H9 (cell line): ENCODE results near the gene C12orf50. TPM values are rescaled to one million over a fixed set of nuclear protein-coding genes. Genes with fewer than 3 reads are reported as not detected.
A peak's percentile ranks its signal among the peaks of the same experiment; 100 is the strongest.

Experiments
- DNase-seq: peaks from one replicate; pipeline ENCODE4 v3.0.0-alpha.2; 2017
- H2AFZ ChIP-seq: one replicate; pipeline ENCODE4 v1.6.1; 2013; ENCODE audit warnings: mild to moderate bottlenecking, low read length, control low read depth, moderate library complexity
- H2AK5ac ChIP-seq: 2 replicates; pipeline ENCODE4 v1.6.1; 2013; ENCODE audit warnings: low read length, control low read depth, mixed read lengths; ENCODE audit not compliant: insufficient read length
- H2BK120ac ChIP-seq: one replicate; pipeline ENCODE4 v1.6.1; 2013; ENCODE audit warnings: low read depth, mild to moderate bottlenecking, low read length, control low read depth, inconsistent platforms; ENCODE audit not compliant: poor library complexity, severe bottlenecking
- H2BK12ac ChIP-seq: 2 replicates; pipeline ENCODE4 v1.6.1; 2013; ENCODE audit warnings: low read length, control low read depth, mixed read lengths, low read depth; ENCODE audit not compliant: insufficient read length
- H2BK15ac ChIP-seq: 2 replicates; pipeline ENCODE4 v1.6.1; 2013; ENCODE audit warnings: low read depth, low read length, control low read depth
- H2BK20ac ChIP-seq: one replicate; pipeline ENCODE4 v1.6.1; 2013; ENCODE audit warnings: low read depth, mild to moderate bottlenecking, low read length, control low read depth, inconsistent platforms; ENCODE audit not compliant: poor library complexity, severe bottlenecking
- H2BK5ac ChIP-seq: 2 replicates; pipeline ENCODE4 v1.6.1; 2013; ENCODE audit warnings: low read length, control low read depth, mixed read lengths; ENCODE audit not compliant: insufficient read length
- H3K14ac ChIP-seq: 2 replicates; pipeline ENCODE4 v1.6.1; 2013; ENCODE audit warnings: low read length, control low read depth; ENCODE audit not compliant: insufficient read depth
- H3K18ac ChIP-seq: 2 replicates; pipeline ENCODE4 v1.6.1; 2013; ENCODE audit warnings: low read depth, mild to moderate bottlenecking, mixed read lengths, low read length, control low read depth; ENCODE audit not compliant: insufficient read length
- H3K23ac ChIP-seq: 2 replicates; pipeline ENCODE4 v1.6.1; 2013; ENCODE audit warnings: low read length, control low read depth, mixed read lengths, low read depth; ENCODE audit not compliant: insufficient read length
- H3K23me2 ChIP-seq: 2 replicates; pipeline ENCODE4 v1.6.1; 2013; ENCODE audit warnings: low read depth, mild to moderate bottlenecking, mixed read lengths, low read length, control low read depth; ENCODE audit not compliant: insufficient read length, poor library complexity, severe bottlenecking
- H3K27ac ChIP-seq: 2 replicates; pipeline ENCODE4 v1.5.1; 2013; ENCODE audit warnings: low read length, control low read depth, mixed read lengths, low read depth; ENCODE audit not compliant: insufficient read length
- H3K27me3 ChIP-seq: 2 replicates; pipeline ENCODE4 v1.6.1; 2013; ENCODE audit warnings: low read length, control low read depth, inconsistent platforms; ENCODE audit not compliant: insufficient read depth
- H3K4ac ChIP-seq: 2 replicates; pipeline ENCODE4 v1.6.1; 2013; ENCODE audit warnings: low read depth, mild to moderate bottlenecking, control low read depth, inconsistent platforms, low read length, moderate library complexity
- H3K4me1 ChIP-seq: 2 replicates; pipeline ENCODE4 v1.6.1; 2013; ENCODE audit warnings: low read length, control low read depth, inconsistent platforms; ENCODE audit not compliant: insufficient read depth
- H3K4me2 ChIP-seq: 2 replicates; pipeline ENCODE4 v1.6.1; 2013; ENCODE audit warnings: low read length, control low read depth, mixed read lengths; ENCODE audit not compliant: insufficient read length, insufficient read depth
- H3K56ac ChIP-seq: 2 replicates; pipeline ENCODE4 v1.6.1; 2013; ENCODE audit warnings: low read depth, mild to moderate bottlenecking, mixed read lengths, low read length, control low read depth; ENCODE audit not compliant: insufficient read length
- H3K79me1 ChIP-seq: 2 replicates; pipeline ENCODE4 v1.6.1; 2013; ENCODE audit warnings: low read depth, mild to moderate bottlenecking, moderate library complexity, low read length, control low read depth, inconsistent platforms; ENCODE audit not compliant: insufficient read depth, poor library complexity, severe bottlenecking
- H3K79me2 ChIP-seq: 2 replicates; pipeline ENCODE4 v1.6.1; 2013; ENCODE audit warnings: low read length, control low read depth, inconsistent platforms; ENCODE audit not compliant: insufficient read depth
- H3K9ac ChIP-seq: 2 replicates; pipeline ENCODE4 v1.6.1; 2013; ENCODE audit warnings: low read length, control low read depth, mixed read lengths; ENCODE audit not compliant: insufficient read length; ENCODE audit errors: extremely low read depth
- H3K9me3 ChIP-seq: one replicate; pipeline ENCODE4 v1.6.1; 2013; ENCODE audit warnings: low read depth, low read length, inconsistent platforms; ENCODE audit not compliant: control insufficient read depth
- H3T11ph ChIP-seq: one replicate; pipeline ENCODE4 v1.6.1; 2013; ENCODE audit warnings: mild to moderate bottlenecking, low read length, control low read depth, inconsistent platforms
- H4K20me1 ChIP-seq: one replicate; pipeline ENCODE4 v1.6.1; 2013; ENCODE audit not compliant: control insufficient read depth, insufficient read length, insufficient read depth
- H4K5ac ChIP-seq: 2 replicates; pipeline ENCODE4 v1.6.1; 2013; ENCODE audit warnings: low read depth, mild to moderate bottlenecking, mixed read lengths, low read length, control low read depth; ENCODE audit not compliant: insufficient read length
- H4K8ac ChIP-seq: replicated peaks from 2 replicates; pipeline ENCODE4 v1.6.1; 2013; ENCODE audit warnings: low read length, control low read depth, mixed read lengths, low read depth; ENCODE audit not compliant: insufficient read length
- H4K91ac ChIP-seq: 2 replicates; pipeline ENCODE4 v1.6.1; 2013; ENCODE audit warnings: low read depth, mild to moderate bottlenecking, moderate library complexity, mixed read lengths, low read length, control low read depth; ENCODE audit not compliant: insufficient read length
- H3K27ac Mint-ChIP-seq, 3 experiments: 2 replicates in 2 of 3; 3 replicates in 1 of 3; pipeline ENCODE4 v1.8.0; 2020 to 2021; ENCODE audit warnings: mixed read lengths in 3 of 3, mild to moderate bottlenecking in 1 of 3, moderate library complexity in 1 of 3
- H3K27me3 Mint-ChIP-seq: 2 replicates; pipeline ENCODE4 v1.8.0; 2021; ENCODE audit warnings: low read depth, mild to moderate bottlenecking, moderate library complexity, mixed read lengths
- H3K36me3 Mint-ChIP-seq, 3 experiments: 2 replicates in 2 of 3; 3 replicates in 1 of 3; pipeline ENCODE4 v1.8.0; 2020 to 2021; ENCODE audit warnings: low read depth in 3 of 3, mixed read lengths in 3 of 3; ENCODE audit not compliant: insufficient read depth in 1 of 3
- H3K4me1 Mint-ChIP-seq, 2 experiments: 2 replicates each; pipeline ENCODE4 v1.8.0; 2020; ENCODE audit warnings: mixed read lengths in 2 of 2
- H3K4me3 Mint-ChIP-seq, 2 experiments: 2 replicates in 1 of 2; 3 replicates in 1 of 2; pipeline ENCODE4 v1.8.0; 2020 to 2021; ENCODE audit warnings: mild to moderate bottlenecking in 2 of 2, mixed read lengths in 2 of 2, moderate library complexity in 1 of 2
- H3K9me3 Mint-ChIP-seq, 2 experiments: 2 replicates in 1 of 2; 3 replicates in 1 of 2; pipeline ENCODE4 v1.8.0; 2020; ENCODE audit warnings: mild to moderate bottlenecking in 2 of 2, mixed read lengths in 2 of 2, moderate library complexity in 1 of 2
- CTCF ChIP-seq: fragments of 200-600 bp; sonication (generic); conservative IDR thresholded peaks from 3 replicates; pipeline ENCODE4 v1.8.0; 2021; ENCODE audit warnings: antibody characterized with exemption, mild to moderate bottlenecking
- WGBS: extraction: QIAGEN DNeasy Blood & Tissue Kit; methylation state at CpG from one replicate; pipeline ENCODE4 v1.1.7; 2013; ENCODE audit warnings: missing lambda C conversion rate, low lambda C conversion rate, mixed read lengths; ENCODE audit not compliant: insufficient read length; ENCODE audit errors: extremely low coverage; 5-methylcytosine and 5-hydroxymethylcytosine counted together
- total RNA-seq: library from RNA; stranded (reverse); gene quantifications from 2 replicates; pipeline ENCODE4 v1.2.1, GENCODE V29; 2021

C12orf50 gene
- total RNA-seq, 1 experiment from 2014 or later: 0.17 TPM

- Histone ChIP-seq H3K14ac (no peak overlapping the region), H3K18ac (no peak overlapping the region), H4K5ac (no peak overlapping the region), H3T11ph (no peak overlapping the region), H3K79me2 (no peaks in the 10 kb centered on the region), H2BK20ac (no peak overlapping the region), H3K9ac (no peak overlapping the region), H3K23me2 (no peaks in the 10 kb centered on the region), H3K27me3 (no peaks in the 10 kb centered on the region), H3K79me1 (no peaks in the 10 kb centered on the region), H2AK5ac (no peak overlapping the region), H2BK120ac (no peak overlapping the region), H3K23ac (no peak overlapping the region), H4K91ac (no peak overlapping the region), H3K9me3 (no peaks in the 10 kb centered on the region), H3K56ac (no peak overlapping the region), H2AFZ (no peak overlapping the region), H3K4me1 (no peaks in the 10 kb centered on the region), H2BK5ac (no peak overlapping the region), H3K4me2 (no peak overlapping the region), H2BK15ac (no peak overlapping the region), H4K20me1 (no peaks in the 10 kb centered on the region), H3K4ac (no peak overlapping the region), H4K8ac (no peak overlapping the region), H3K27ac (no peak overlapping the region), H2BK12ac (no peak overlapping the region)
- Mint-ChIP-seq H3K4me3 (no peak overlapping the region), H3K9me3 (no peaks in the 10 kb centered on the region), H3K27me3 (no peaks in the 10 kb centered on the region), H3K36me3 (0 out of 7 replicates have a peak, but pooled peaks cover 0 to 2% (median 0%) of the 10 kb centered on the region in 3 experiments), H3K4me1 (no peaks in the 10 kb centered on the region), H3K27ac (peak overlapping the region in 2 of 3 experiments; percentile 27 to 81; a peak in 1 of 7 replicates)
- no peak for DNase-seq
- WGBS: no CpG with 5 or more reads among the region's 9 CpGs
- TF ChIP-seq CTCF: no peak
Observed at GRCh38 chr12:88067301-88067700, 38.1 kb upstream of the C12orf50 start.
